Right lobe of liver (tissue), 6 donors: ENCODE measurements around the gene COL4A4. TPM values are rescaled to one million over a fixed set of nuclear protein-coding genes. Genes with fewer than 3 reads are reported as not detected.

ENCODE experiments used
- ATAC-seq, 4 donors: fragments of 200-7000 bp; cut with Tn5 transposase; one replicate each; pipeline ENCODE4 v1.9.1; 2020; ENCODE audit warnings: mild to moderate bottlenecking in 4 of 4, moderate library complexity in 4 of 4
- DNase-seq, 3 donors: peaks; one replicate each; pipeline ENCODE4 v3.0.0-alpha.2; 2020
- H3K27ac ChIP-seq, 3 donors: fragments of 200-600 bp; one replicate each; pipeline ENCODE4 v1.8.0; 2022
- H3K27me3 ChIP-seq, 2 donors: fragments of 200-600 bp; one replicate each; pipeline ENCODE4 v1.8.0; 2022
- H3K36me3 ChIP-seq, 4 donors: fragments of 200-600 bp; sonication (generic) in 1 of 4; one replicate each; pipeline versions ENCODE4 v1.5.1 to v1.8.0; 2017 to 2022; ENCODE audit warnings: control low read depth in 1 of 4
- H3K4me1 ChIP-seq, 4 donors: fragments of 200-600 bp; sonication (generic) in 1 of 4; one replicate each; pipeline versions ENCODE4 v1.5.1 to v1.8.0; 2017 to 2022; ENCODE audit warnings: control low read depth in 1 of 4
- H3K4me3 ChIP-seq, 3 donors: fragments of 200-600 bp; one replicate each; pipeline ENCODE4 v1.8.0; 2022
- H3K9me3 ChIP-seq, 4 donors: fragments of 200-600 bp; sonication (generic) in 1 of 4; one replicate each; pipeline versions ENCODE4 v1.5.1 to v1.8.0; 2017 to 2022; ENCODE audit warnings: control low read depth in 1 of 4
- CTCF ChIP-seq, 4 donors: fragments of 200-600 bp in 3 of 4; fragments of 450-650 bp in 1 of 4; IDR thresholded peaks; one replicate each; pipeline versions ENCODE4 v1.5.1 to v1.8.0; 2016 to 2022; ENCODE audit warnings: antibody characterized with exemption in 4 of 4, mild to moderate bottlenecking in 2 of 4
- POLR2A ChIP-seq: fragments of 450-650 bp; IDR thresholded peaks from one replicate; pipeline ENCODE4 v1.6.1; 2017; ENCODE audit warnings: antibody characterized with exemption, mild to moderate bottlenecking
- WGBS: methylation state at CpG from one replicate; pipeline ENCODE4 v1.1.6; 2018; ENCODE audit warnings: low coverage, low lambda C conversion rate; ENCODE audit not compliant: insufficient coverage; ENCODE audit errors: missing lambda C conversion rate; 5-methylcytosine and 5-hydroxymethylcytosine counted together
- intact Hi-C, 2 donors: fragments of 100-400 bp; cut with DNase I; formaldehyde crosslinking; loops; one replicate each; pipeline versions ENCODE4 v1.11.2 to v1.14.1; 2022
- total RNA-seq, 6 experiments: library from RNA; depleted of rRNA in 2 of 6; stranded (reverse); fragments of >200 nt in 2 of 6; fragmentation: NEBNext Ultra II Directional in 3 of 6; extraction: Animal tissue kit (Norgen Biotek cat#: 25700) in 3 of 6; gene quantifications; one replicate each; pipeline versions ENCODE4 v1.1.0 to v1.2.4, GENCODE V29; 2016 to 2023
- donor health status: DM: no; HTN: yes; CAD: no.
- donor health status: DM: no; HTN: no; CAD: no.
- donor health status: DM: no; HTN: no; CAD: no.
- donor health status: DM: no; HTN: yes; CAD: no.
- donor health status: DM: no; HTN: yes; CAD: no.

Gene COL4A4
- total RNA-seq, 6 experiments from 2014 or later = 0.86 to 2.4 (median 1.8) TPM

GRCh38 chr2:227118353-227118752 lies 45.7 kb downstream of the COL4A4 start:
- ATAC-seq = no peak
- no peak overlapping the region for H3K4me3 ChIP-seq
- H3K4me1 ChIP-seq = no peaks in the 10 kb centered on the region
- TF ChIP-seq CTCF (IDR thresholded peaks at IDR 0.05) (no peak), POLR2A (no peak)
- no peaks in the 10 kb centered on the region for H3K36me3 ChIP-seq
- DNase-seq = no peak
- intact Hi-C loops = no loop called here
- no peaks in the 10 kb centered on the region for H3K9me3 ChIP-seq
- H3K27me3 ChIP-seq = no peaks in the 10 kb centered on the region
- H3K27ac ChIP-seq = no peak overlapping the region

GRCh38 chr2:227117852-227118251 lies 46.2 kb downstream of the COL4A4 start:
- ATAC-seq = no peak
- H3K4me3 ChIP-seq = no peak overlapping the region
- no peak for TF ChIP-seq POLR2A
- no peak for TF ChIP-seq CTCF (IDR thresholded peaks at IDR 0.05)
- H3K36me3 ChIP-seq = no peaks in the 10 kb centered on the region
- H3K27me3 ChIP-seq = no peaks in the 10 kb centered on the region
- intact Hi-C loops = no loop called here
- no peak for DNase-seq
- no peaks in the 10 kb centered on the region for H3K9me3 ChIP-seq
- WGBS = 8% methylated on average over 3 of the region's 3 CpGs
- H3K4me1 ChIP-seq = no peaks in the 10 kb centered on the region
- no peak overlapping the region for H3K27ac ChIP-seq

DNA sequence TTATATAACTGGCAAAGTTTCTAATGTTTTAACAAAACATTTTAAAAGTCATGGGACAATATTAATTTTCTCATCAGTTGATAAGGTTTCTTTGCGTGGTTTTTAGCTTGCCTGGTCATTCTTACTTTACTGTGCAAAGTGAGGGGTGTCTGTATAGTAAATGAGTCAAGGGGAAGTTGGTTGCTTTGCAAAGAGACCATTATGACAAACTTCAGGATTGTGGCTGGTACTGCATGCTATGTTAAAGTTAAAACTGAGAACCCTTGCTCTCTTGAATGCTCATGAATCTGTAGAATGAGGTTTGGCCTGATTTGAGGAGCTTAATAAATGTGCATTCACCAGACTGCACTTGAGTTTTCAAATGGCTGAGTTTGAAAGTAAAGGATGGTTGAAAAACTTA lies 47.0 kb downstream of the COL4A4 start:
- DNase-seq = no peak
- Histone ChIP-seq H3K9me3 (no peaks in the 10 kb centered on the region), H3K27ac (no peak overlapping the region), H3K4me1 (no peaks in the 10 kb centered on the region), H3K27me3 (no peaks in the 10 kb centered on the region), H3K36me3 (no peaks in the 10 kb centered on the region), H3K4me3 (no peak overlapping the region)
- no peak for TF ChIP-seq CTCF (IDR thresholded peaks at IDR 0.05)
- no peak for TF ChIP-seq POLR2A
- intact Hi-C loops = no loop called here
- ATAC-seq = no peak
- WGBS = 50% methylated on average over 1 of the region's 1 CpG

DNA sequence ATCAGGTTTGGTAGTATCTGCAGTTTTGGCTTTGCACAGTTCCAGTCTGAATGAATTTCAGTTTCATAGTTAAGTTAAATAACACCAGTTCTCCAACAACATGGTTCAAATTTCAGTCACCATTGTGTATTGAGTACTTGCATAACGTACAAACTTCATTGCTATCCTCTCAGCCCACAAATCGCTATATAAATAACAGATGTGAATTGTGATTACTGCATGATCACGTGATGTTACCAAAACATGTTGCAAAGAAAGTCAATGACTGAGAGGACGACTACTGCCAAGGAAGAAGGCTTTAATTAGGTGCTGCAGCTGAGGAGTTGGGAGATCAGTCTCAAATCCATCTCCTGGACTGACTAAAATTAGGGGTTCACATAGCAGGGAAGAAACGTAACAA lies 48.2 kb downstream of the COL4A4 start:
- Histone ChIP-seq H3K27ac (no peak overlapping the region), H3K4me3 (no peak overlapping the region), H3K4me1 (no peaks in the 10 kb centered on the region), H3K9me3 (no peaks in the 10 kb centered on the region), H3K27me3 (no peaks in the 10 kb centered on the region), H3K36me3 (no peaks in the 10 kb centered on the region)
- TF ChIP-seq CTCF (IDR thresholded peaks at IDR 0.05) = no peak
- TF ChIP-seq POLR2A = no peak
- intact Hi-C loops = no loop called here
- WGBS = 51% methylated on average over 5 of the region's 5 CpGs
- ATAC-seq = no peak
- DNase-seq = no peak
